Hepatocyte (in vitro differentiated cells): Measurements from ENCODE around the gene IL15RA. TPM values are rescaled to one million over a fixed set of nuclear protein-coding genes. Genes with fewer than 3 reads are reported as not detected.
A peak's percentile ranks its signal among the peaks of the same experiment; 100 is the strongest.

Experiments
- DNase-seq: peaks from one replicate; pipeline ENCODE4 v3.0.0-alpha.2; 2016; ENCODE audit warnings: low spot score
- H2AFZ ChIP-seq: fragments of 200-600 bp; sonication (generic); 2 replicates; pipeline ENCODE4 v1.6.0; 2016; ENCODE audit warnings: antibody characterized with exemption, mild to moderate bottlenecking
- H3K27ac ChIP-seq: fragments of 200-600 bp; sonication (generic); 2 replicates; pipeline ENCODE4 v1.5.1; 2016; ENCODE audit warnings: mild to moderate bottlenecking
- H3K27me3 ChIP-seq: fragments of 200-600 bp; sonication (generic); 2 replicates; pipeline ENCODE4 v1.6.1; 2016
- H3K36me3 ChIP-seq: fragments of 200-600 bp; sonication (generic); replicated peaks from 2 replicates; pipeline ENCODE4 v1.5.1; 2016; ENCODE audit warnings: low read depth; ENCODE audit not compliant: insufficient read depth
- H3K4me1 ChIP-seq: fragments of 200-600 bp; sonication (generic); 2 replicates; pipeline ENCODE4 v1.5.1; 2016; ENCODE audit warnings: mild to moderate bottlenecking, moderate library complexity; ENCODE audit not compliant: insufficient read depth
- H3K4me2 ChIP-seq: fragments of 200-600 bp; sonication (generic); 2 replicates; pipeline ENCODE4 v1.6.0; 2016
- H3K4me3 ChIP-seq: fragments of 200-600 bp; sonication (generic); 2 replicates; pipeline ENCODE4 v1.5.1; 2016; ENCODE audit warnings: mild to moderate bottlenecking
- H3K79me2 ChIP-seq: fragments of 200-600 bp; sonication (generic); 2 replicates; pipeline ENCODE4 v1.6.0; 2017; ENCODE audit warnings: mild to moderate bottlenecking
- H3K9me2 ChIP-seq: fragments of 200-600 bp; sonication (generic); replicated peaks from 2 replicates; pipeline ENCODE4 v1.6.0; 2017; ENCODE audit warnings: mild to moderate bottlenecking; ENCODE audit not compliant: insufficient read depth
- H3K9me3 ChIP-seq: fragments of 200-600 bp; sonication (generic); 2 replicates; pipeline ENCODE4 v1.5.1; 2016; ENCODE audit warnings: low read depth, mild to moderate bottlenecking
- H4K20me1 ChIP-seq: fragments of 200-600 bp; sonication (generic); 2 replicates; pipeline ENCODE4 v1.6.0; 2016; ENCODE audit warnings: mild to moderate bottlenecking; ENCODE audit not compliant: insufficient read depth, poor library complexity, severe bottlenecking
- CTCF ChIP-seq: fragments of 200-600 bp; sonication (generic); IDR thresholded peaks from 2 replicates; pipeline ENCODE4 v1.5.1; 2016; ENCODE audit warnings: antibody characterized with exemption, mild to moderate bottlenecking; ENCODE audit not compliant: poor library complexity
- EZH2 ChIP-seq: fragments of 200-600 bp; sonication (generic); IDR thresholded peaks from 2 replicates; pipeline ENCODE4 v1.6.1; 2016; ENCODE audit warnings: antibody characterized with exemption, mild to moderate bottlenecking, borderline replicate concordance
- EZH2phosphoT487 ChIP-seq: fragments of 200-600 bp; sonication (generic); IDR thresholded peaks from one replicate; pipeline ENCODE4 v1.6.1; 2018; ENCODE audit warnings: antibody characterized with exemption, mild to moderate bottlenecking, low read depth, moderate library complexity; ENCODE audit not compliant: unreplicated experiment, severe bottlenecking
- WGBS: methylation state at CpG from one replicate; pipeline ENCODE4 v1.1.6; 2016; ENCODE audit warnings: low lambda C conversion rate; ENCODE audit errors: missing lambda C conversion rate; 5-methylcytosine and 5-hydroxymethylcytosine counted together
- polyA plus RNA-seq: library from polyadenylated mRNA; unstranded; fragments of >200 nt; fragmentation: Nextera tagmentation; extraction: Ambion mirVana; gene quantifications from 2 replicates; pipeline ENCODE4 v1.2.1, GENCODE V29; 2016
- total RNA-seq: library from RNA; depleted of rRNA; stranded (reverse); fragments of >200 nt; gene quantifications from 2 replicates; pipeline ENCODE4 v1.2.3, GENCODE V29; 2014

IL15RA gene
- total and polyA plus RNA-seq, 2 experiments from 2014 or later, result 2.4 to 3.8 TPM

GRCh38 chr10:5943536-5943935, 33.8 kb downstream of the IL15RA start:
- no peaks in the 10 kb centered on the region for H3K36me3 ChIP-seq
- H3K4me3 ChIP-seq, result no peak overlapping the region
- no peaks in the 10 kb centered on the region for H3K27me3 ChIP-seq
- H4K20me1 ChIP-seq, result no peaks in the 10 kb centered on the region
- H3K9me2 ChIP-seq, result no peaks in the 10 kb centered on the region
- no peak for TF ChIP-seq EZH2
- peak; percentile 6 for TF ChIP-seq CTCF
- WGBS, result 69% methylated on average over 15 of the region's 15 CpGs
- H3K27ac ChIP-seq, result peak overlapping the region; percentile 65
- H2AFZ ChIP-seq, result no peak overlapping the region
- peaks cover 12% of the 10 kb centered on the region for H3K4me1 ChIP-seq
- H3K79me2 ChIP-seq, result no peaks in the 10 kb centered on the region
- no peaks in the 10 kb centered on the region for H3K9me3 ChIP-seq
- no peak for DNase-seq
- H3K4me2 ChIP-seq, result no peak overlapping the region

DNA sequence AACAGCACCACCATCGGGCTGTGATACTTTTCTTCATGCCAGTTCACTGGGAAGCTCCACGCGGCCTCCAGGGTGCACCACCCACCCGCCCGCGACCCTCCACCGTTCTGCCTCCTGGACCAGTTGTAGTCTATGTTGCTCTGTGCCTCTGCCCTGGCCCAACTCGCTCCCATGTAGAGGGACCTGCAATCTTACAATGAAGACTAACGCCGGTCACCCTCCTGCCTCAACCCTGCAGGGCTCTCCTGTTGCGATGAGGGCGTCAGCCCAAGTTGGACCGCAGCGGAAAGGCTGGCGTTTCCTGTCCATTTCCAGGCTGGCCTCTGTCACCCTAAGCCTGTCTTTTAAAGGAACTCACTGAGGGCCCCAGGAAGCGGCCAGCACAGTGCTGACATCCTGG, 34.9 kb downstream of the IL15RA start:
- WGBS, result 94% methylated on average over 16 of the region's 16 CpGs

DNA sequence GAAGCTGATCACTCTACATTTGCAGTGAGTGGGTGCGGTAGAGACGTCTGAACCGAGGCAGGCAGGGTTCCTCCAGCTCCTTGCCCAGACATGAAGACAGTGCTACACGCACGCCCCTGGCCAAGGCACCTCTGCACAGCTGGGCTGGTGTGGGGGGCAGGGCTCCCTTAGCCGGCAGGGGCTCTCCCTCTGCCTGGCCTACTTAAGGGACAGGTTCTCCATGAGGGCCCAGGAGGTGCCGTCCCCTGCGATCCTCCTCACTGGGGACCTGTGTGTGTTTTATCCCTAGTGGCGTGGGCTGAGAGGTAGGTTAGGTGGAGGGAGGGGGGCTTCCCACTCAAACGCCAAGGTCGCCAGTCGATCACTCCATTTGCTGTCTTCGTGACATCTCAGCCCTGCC, 35.3 kb downstream of the IL15RA start:
- Histone ChIP-seq H3K4me1 (peaks cover 12% of the 10 kb centered on the region), H3K9me2 (no peaks in the 10 kb centered on the region), H3K27ac (no peak overlapping the region), H3K36me3 (no peaks in the 10 kb centered on the region), H3K4me3 (no peak overlapping the region), H3K79me2 (no peaks in the 10 kb centered on the region), H3K9me3 (no peaks in the 10 kb centered on the region), H2AFZ (no peak overlapping the region), H3K27me3 (no peaks in the 10 kb centered on the region), H3K4me2 (no peak overlapping the region), H4K20me1 (no peaks in the 10 kb centered on the region)
- DNase-seq, result no peak
- TF ChIP-seq EZH2, result no peak
- no peak for TF ChIP-seq EZH2phosphoT487
- no peak for TF ChIP-seq CTCF
- WGBS, result 87% methylated on average over 13 of the region's 13 CpGs

More for the DNA sequence above, 34.9 kb downstream of the IL15RA start:
- Histone ChIP-seq H3K4me2 (no peak overlapping the region), H3K9me2 (no peaks in the 10 kb centered on the region), H4K20me1 (no peaks in the 10 kb centered on the region), H3K9me3 (no peaks in the 10 kb centered on the region), H3K36me3 (no peaks in the 10 kb centered on the region), H2AFZ (no peak overlapping the region), H3K4me1 (peaks cover 12% of the 10 kb centered on the region), H3K27me3 (no peaks in the 10 kb centered on the region), H3K4me3 (no peak overlapping the region), H3K27ac (no peak overlapping the region), H3K79me2 (no peaks in the 10 kb centered on the region)
- no peak for DNase-seq
- TF ChIP-seq EZH2phosphoT487 (no peak), EZH2 (no peak), CTCF (no peak)

GRCh38 chr10:5941579-5941978, 35.8 kb downstream of the IL15RA start:
- Histone ChIP-seq H3K4me1 (peaks cover 12% of the 10 kb centered on the region), H3K27ac (no peak overlapping the region), H3K9me3 (no peaks in the 10 kb centered on the region), H3K79me2 (no peaks in the 10 kb centered on the region), H3K4me2 (no peak overlapping the region), H2AFZ (no peak overlapping the region), H4K20me1 (no peaks in the 10 kb centered on the region), H3K27me3 (no peaks in the 10 kb centered on the region), H3K4me3 (no peak overlapping the region), H3K9me2 (no peaks in the 10 kb centered on the region), H3K36me3 (no peaks in the 10 kb centered on the region)
- DNase-seq, result no peak
- no peak for TF ChIP-seq EZH2
- TF ChIP-seq CTCF, result no peak
- no peak for TF ChIP-seq EZH2phosphoT487
- 80% methylated on average over 7 of the region's 7 CpGs for WGBS
